Measurements from ENCODE around the gene BCAS4. TPM values are rescaled to one million over a fixed set of nuclear protein-coding genes. Genes with fewer than 3 reads are reported as not detected.
"Not testable (repeated sequence)": the region's sequence is repeated elsewhere in the genome, so short reads cannot be mapped to it uniquely, and the experiment has no call there.

BCAS4 gene
- total and polyA plus RNA-seq, 8 donors, result 2.9 to 8.2 (median 6.8) TPM

DNA sequence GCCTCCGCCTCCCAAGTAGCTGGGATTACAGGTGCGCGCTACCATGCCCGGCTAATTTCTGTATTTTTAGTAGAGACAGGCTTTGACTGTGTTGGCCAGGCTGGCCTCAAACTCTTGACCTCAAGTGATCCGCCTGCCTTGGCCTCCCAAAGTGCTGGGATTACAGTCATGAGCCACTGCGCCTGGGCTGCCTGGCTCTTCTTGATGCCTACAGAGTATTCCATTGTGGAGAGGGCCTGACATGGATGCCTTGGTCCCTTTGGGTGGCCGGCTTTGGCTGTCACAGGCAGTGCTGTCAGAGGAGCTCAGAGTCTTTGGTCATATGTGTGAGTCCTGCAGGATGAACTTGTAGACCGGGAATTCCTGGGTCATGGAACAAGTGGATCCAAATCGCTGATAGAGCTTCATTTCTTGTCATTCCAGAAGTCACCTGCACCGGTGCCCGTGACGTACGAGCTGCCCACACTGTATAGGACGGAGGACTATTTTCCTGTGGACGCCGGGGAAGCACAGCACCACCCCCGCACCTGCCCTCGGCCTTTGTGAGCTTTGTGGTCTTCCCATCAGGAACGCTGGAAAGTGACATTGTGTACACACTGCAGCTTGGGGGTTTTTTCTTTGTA lies 81.3 kb downstream of the BCAS4 start:
- H3K27ac ChIP-seq, result no peak overlapping the region
- DNase-seq (peak in 1 of 4 donors; percentile 22), ATAC-seq (no peak)
- no peaks in the 10 kb centered on the region for H3K4me1 ChIP-seq
- H3K4me3 ChIP-seq, result no peak overlapping the region
- no peaks in the 10 kb centered on the region for H3K27me3 ChIP-seq
- no peaks in the 10 kb centered on the region for H3K36me3 ChIP-seq
- intact Hi-C loops (cut with DNase I), result no loop called here
- no peak for TF ChIP-seq CTCF (IDR thresholded peaks at IDR 0.05)
- no peaks in the 10 kb centered on the region for H3K9me3 ChIP-seq

DNA sequence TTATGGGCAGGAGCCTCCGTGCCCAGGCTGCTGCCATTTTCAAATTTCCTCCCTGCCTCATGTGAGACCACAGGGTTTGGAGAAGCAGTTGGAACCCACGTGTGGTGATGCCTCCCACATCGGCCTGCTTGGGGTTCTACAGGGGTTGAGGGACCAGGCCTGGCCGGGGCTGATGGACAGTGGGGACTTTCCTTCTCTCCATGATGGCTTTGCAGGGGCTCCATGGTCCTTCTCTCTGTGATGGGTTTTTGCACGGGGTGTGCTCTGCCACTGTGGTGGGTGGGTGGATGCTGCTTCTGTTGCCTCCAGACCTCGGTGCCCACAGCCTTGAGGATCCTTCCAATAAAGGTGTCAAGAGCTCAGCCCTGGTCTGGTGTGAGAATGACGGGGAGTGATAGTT lies 82.0 kb downstream of the BCAS4 start:
- intact Hi-C loops (cut with DNase I), result no loop called here
- ATAC-seq (no peak), DNase-seq (no peak)
- Histone ChIP-seq H3K4me1 (no peaks in the 10 kb centered on the region), H3K9me3 (no peaks in the 10 kb centered on the region), H3K36me3 (no peaks in the 10 kb centered on the region), H3K27ac (no peak overlapping the region), H3K27me3 (no peaks in the 10 kb centered on the region), H3K4me3 (no peak overlapping the region)
- no peak for TF ChIP-seq CTCF (IDR thresholded peaks at IDR 0.05)

DNA sequence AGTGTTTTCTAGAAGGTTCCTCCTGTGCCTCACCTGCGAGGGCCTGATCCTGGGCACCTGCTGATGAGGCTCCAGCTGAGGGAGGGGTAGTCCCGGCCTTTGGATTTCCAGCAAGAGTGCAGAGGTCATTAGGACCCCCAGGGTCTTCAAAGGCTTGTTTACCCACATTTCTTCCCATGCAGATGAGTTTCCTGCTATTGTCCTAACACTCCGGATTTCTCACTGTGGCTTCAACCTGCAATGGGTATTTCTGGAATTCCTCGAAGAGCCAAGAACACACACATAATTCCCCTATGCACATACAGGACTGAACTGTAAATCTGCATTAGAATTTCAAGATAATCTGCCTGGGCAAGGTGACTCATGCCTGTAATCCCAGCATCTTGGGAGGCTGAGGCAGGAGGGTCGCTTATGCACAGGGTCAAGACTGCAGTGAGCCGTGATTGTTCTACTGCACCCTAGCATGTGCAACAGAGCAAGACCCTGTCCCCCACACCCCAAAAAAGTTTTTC lies 82.4 kb downstream of the BCAS4 start:
- DNase-seq, result no peak
- TF ChIP-seq CTCF (IDR thresholded peaks at IDR 0.05), result no peak

DNA sequence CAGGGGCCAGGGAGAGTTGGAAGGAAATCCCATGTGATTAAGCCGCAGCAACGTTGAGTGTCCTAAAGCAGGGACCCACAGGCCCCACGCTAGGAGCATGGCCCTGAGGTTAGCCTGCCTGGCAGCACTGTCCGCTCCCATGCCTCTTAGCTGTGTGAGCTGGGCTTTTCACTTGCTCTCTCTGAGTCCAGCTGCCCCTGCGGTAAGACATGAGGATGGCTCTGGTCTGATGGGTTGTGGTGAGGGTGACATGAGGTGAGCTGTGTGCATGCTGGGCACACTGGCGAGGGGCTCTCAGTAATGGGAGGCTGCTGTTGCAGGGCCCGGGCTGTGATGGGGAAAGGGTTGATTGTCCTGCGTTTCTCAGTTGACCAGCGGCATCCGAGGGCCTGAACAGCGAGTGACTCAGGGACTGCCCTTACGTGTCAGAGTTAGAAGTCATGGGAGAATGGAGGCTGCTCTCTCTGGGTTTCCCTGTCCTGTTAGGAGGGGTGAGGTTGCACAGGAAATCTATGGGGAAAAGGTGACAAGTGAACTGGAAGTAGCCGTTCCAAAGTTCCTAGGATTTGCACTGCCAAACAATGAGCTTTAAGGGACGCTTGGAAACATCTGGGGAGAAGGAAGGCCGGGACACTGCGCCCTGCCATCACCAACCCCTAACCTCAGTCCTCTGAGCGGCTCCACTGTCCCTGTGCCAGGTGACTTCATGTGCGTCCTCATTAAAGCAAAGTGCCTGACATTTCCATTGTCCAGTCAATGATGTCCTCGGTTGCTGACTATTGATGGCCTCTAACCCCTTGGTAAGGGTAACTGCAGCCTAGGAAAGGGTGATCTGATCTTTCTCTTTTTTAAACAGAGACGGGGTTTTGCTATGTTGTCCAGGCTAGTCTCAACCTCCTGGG lies 85.0 kb downstream of the BCAS4 start:
- Histone ChIP-seq H3K4me1 (no peaks in the 10 kb centered on the region), H3K9me3 (no peaks in the 10 kb centered on the region), H3K27me3 (no peaks in the 10 kb centered on the region), H3K27ac (no peak overlapping the region), H3K4me3 (no peak overlapping the region), H3K36me3 (no peaks in the 10 kb centered on the region)
- TF ChIP-seq CTCF (IDR thresholded peaks at IDR 0.05), result no peak
- intact Hi-C loops (cut with DNase I), result no loop called here
- no peak for DNase-seq
- no peak for ATAC-seq

More for the DNA sequence above, 82.4 kb downstream of the BCAS4 start:
- Histone ChIP-seq H3K4me1 (no peaks in the 10 kb centered on the region), H3K36me3 (no peaks in the 10 kb centered on the region), H3K27ac (no peak overlapping the region), H3K9me3 (no peaks in the 10 kb centered on the region), H3K27me3 (no peaks in the 10 kb centered on the region), H3K4me3 (no peak overlapping the region)
- intact Hi-C loops (cut with DNase I), result no loop called here
- ATAC-seq, result no peak

DNA sequence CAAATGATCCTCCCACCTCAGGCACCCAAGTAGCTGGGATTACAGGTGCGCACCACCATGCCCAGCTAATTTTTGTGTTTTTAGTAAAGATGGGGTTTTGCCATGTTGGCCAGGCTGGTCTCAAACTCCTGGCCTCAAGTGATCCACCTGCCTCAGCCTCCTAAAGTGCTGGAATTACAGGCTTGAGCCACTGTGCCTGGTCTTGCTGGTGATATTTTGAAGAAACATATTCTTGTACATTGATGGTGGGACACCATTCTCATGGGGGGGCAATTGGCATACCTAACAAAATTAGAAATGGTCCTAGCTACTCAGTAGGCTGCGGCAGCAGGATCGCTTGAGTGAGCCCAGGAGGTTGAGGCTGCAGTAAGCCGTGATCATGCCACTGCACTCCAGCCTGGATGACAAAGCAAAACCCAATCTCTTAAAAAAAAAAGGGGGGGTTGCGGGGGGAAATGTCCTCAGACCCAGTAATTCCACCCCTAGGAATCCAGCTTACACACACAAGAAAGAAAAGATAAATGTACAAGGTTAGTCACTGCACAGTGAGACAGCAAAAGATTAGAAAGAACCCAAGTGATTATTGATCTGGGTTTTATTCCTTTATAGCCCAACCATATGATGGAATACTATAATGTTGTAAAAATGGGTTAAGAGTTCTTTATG lies 87.0 kb downstream of the BCAS4 start:
- ATAC-seq; intact Hi-C loops (cut with DNase I); H3K4me3 ChIP-seq; H3K9me3 ChIP-seq; DNase-seq; H3K27me3 ChIP-seq; H3K4me1 ChIP-seq; H3K36me3 ChIP-seq; H3K27ac ChIP-seq: not testable (repeated sequence)
